ENCODE results near the gene PC.
"Not testable (repeated sequence)": the region's sequence is repeated elsewhere in the genome, so short reads cannot be mapped to it uniquely, and the experiment has no call there.

Gene PC, protein sequence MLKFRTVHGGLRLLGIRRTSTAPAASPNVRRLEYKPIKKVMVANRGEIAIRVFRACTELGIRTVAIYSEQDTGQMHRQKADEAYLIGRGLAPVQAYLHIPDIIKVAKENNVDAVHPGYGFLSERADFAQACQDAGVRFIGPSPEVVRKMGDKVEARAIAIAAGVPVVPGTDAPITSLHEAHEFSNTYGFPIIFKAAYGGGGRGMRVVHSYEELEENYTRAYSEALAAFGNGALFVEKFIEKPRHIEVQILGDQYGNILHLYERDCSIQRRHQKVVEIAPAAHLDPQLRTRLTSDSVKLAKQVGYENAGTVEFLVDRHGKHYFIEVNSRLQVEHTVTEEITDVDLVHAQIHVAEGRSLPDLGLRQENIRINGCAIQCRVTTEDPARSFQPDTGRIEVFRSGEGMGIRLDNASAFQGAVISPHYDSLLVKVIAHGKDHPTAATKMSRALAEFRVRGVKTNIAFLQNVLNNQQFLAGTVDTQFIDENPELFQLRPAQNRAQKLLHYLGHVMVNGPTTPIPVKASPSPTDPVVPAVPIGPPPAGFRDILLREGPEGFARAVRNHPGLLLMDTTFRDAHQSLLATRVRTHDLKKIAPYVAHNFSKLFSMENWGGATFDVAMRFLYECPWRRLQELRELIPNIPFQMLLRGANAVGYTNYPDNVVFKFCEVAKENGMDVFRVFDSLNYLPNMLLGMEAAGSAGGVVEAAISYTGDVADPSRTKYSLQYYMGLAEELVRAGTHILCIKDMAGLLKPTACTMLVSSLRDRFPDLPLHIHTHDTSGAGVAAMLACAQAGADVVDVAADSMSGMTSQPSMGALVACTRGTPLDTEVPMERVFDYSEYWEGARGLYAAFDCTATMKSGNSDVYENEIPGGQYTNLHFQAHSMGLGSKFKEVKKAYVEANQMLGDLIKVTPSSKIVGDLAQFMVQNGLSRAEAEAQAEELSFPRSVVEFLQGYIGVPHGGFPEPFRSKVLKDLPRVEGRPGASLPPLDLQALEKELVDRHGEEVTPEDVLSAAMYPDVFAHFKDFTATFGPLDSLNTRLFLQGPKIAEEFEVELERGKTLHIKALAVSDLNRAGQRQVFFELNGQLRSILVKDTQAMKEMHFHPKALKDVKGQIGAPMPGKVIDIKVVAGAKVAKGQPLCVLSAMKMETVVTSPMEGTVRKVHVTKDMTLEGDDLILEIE

DNA sequence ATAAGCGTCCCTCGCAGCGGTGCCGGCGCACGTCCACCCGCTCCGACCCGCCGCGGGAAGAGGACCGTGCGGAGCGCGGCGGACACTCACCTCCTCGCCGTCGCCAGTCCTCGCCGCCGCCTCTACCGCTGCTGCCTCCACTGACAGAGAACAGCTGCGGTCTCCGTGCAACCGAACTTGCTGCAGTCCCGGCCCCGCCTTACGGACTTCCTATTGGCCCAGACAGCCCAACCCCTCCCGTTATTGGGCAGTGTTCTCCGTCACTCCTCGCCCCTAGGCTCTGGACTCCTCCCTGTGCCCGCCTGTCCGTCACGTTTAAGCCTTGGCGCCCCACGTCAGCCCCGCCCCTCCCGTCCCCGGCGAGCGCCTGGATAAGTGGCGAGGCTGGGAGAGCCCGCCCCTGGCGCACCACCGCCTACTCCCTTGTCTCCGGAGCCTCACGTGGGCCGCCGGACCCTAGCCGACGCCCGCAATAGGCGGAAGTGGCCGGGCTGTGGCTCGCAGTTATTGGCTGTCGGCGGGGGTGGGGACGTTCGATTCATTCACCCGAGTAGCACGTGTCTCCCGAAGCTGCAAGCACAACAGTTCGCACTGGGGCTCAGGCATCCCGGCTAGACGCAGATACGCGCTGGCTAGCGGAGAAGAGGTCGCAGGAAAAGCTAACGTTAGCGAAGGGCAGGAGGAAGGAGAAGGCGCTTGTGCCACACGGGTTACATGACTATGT lies at the start of gene PC:
Gene PC, minus strand, starts transcription at position 152 of the 724 bp plus-strand sequence. CDS start 86,224 bp downstream, outside the sequence.
- peak within 1 kb of the TSS; percentile 48 for H3K4me3 ChIP-seq (ENCODE audit: low read depth, low read length)
- TF ChIP-seq, protein P1, sequence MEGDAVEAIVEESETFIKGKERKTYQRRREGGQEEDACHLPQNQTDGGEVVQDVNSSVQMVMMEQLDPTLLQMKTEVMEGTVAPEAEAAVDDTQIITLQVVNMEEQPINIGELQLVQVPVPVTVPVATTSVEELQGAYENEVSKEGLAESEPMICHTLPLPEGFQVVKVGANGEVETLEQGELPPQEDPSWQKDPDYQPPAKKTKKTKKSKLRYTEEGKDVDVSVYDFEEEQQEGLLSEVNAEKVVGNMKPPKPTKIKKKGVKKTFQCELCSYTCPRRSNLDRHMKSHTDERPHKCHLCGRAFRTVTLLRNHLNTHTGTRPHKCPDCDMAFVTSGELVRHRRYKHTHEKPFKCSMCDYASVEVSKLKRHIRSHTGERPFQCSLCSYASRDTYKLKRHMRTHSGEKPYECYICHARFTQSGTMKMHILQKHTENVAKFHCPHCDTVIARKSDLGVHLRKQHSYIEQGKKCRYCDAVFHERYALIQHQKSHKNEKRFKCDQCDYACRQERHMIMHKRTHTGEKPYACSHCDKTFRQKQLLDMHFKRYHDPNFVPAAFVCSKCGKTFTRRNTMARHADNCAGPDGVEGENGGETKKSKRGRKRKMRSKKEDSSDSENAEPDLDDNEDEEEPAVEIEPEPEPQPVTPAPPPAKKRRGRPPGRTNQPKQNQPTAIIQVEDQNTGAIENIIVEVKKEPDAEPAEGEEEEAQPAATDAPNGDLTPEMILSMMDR (IDR thresholded peaks at IDR 0.05; ENCODE audit: low read depth, low read length): no peak
- in situ Hi-C loops (cut with HindIII; ENCODE audit: low sequenced_read_pairs): no loop called here
- DNase-seq (ENCODE audit: low read depth, low spot score): peak; percentile 100

DNA sequence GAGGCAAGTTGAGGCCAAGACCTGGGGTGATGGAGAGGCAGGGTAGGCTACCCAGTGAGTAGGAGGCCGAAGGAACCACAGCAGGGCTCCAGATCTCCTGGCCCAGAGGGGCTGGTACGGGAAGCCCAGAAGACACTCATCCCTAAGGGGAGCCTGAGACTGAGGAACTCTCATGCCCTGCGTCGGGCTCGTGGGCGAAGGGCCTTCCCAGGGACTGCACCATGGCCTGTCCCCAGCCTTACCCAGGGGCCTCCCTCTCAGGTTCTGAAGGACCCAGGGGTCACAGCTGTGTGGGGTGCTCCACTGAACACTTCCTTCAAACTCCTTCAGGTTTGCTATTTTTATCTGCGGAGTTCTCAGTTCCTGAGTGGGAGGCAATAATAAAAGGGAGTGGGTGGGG lies 48.9 kb upstream of the PC start:
- in situ Hi-C loops (cut with HindIII; ENCODE audit: low sequenced_read_pairs): no loop called here
- TF ChIP-seq, protein P1 (IDR thresholded peaks at IDR 0.05; ENCODE audit: low read depth, low read length): no peak

DNA sequence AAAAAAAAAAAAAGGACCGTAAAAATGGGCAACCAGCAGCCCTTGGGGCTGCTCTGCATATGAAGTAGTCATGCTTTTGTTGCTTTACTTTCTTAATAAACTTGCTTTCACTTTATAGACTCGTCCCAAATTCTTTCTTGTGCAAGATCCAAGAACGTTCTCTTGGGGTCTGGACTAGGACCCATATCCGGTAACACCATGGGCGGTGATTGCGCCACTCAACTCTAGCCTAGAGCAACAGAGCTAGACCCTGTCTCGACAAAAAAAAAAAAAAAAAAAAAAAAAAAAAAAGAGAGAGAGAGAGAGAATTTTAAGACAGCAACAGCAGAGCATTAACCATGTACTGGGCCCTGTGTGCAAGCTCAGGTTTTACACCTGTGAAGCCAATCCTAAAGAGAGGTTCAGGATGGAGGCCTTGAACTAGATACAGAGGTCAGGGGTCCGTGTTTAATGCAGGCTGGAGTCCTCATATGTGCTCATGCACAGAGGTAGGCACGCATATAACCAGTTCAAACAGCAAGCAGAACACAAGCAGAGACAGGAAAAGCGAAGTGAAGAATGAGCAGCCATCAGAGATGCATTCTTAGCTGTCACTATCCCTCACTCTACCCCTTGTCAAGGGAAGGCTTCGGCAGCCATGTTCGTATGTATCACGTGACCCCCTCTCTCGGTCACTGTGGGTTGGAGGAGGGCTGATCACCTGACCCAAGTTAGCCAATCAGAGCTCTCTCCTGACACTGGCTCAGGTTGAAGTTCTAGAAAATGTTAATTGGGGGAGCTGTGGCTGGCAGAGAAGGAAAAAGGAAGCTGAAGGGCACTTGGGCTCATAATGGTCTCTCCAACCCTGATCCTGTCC lies 48.1 kb upstream of the PC start:
- TF ChIP-seq, protein P1 (IDR thresholded peaks at IDR 0.05; ENCODE audit: low read depth, low read length): no peak
- in situ Hi-C loops (cut with HindIII; ENCODE audit: low sequenced_read_pairs): no loop called here
- no peak overlapping the region for H3K4me3 ChIP-seq (ENCODE audit: low read depth, low read length)
- DNase-seq (ENCODE audit: low read depth, low spot score): no peak

More for the DNA sequence above, 48.9 kb upstream of the PC start:
- no peak for DNase-seq (ENCODE audit: low read depth, low spot score)
- H3K4me3 ChIP-seq (ENCODE audit: low read depth, low read length): no peak overlapping the region

DNA sequence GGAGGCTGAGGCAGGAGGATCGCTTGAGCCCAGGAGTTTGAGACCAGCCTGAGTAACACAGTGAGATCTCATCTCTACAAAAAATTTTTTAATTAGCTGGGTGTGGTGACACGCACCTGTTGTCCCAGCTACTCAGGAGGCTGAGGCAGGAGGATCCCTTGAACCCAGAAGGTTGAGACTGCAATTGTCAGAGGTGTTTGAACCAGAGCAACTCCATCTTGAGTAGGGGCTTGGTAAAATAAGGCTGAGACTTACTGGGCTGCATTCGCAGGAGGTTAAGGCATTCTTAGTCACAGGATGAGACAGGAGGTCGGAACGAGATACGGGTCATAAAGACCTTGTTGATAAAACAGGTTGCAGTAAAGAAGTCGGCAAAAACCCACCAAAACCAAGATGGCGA lies 47.0 kb upstream of the PC start:
- in situ Hi-C loops (cut with HindIII; ENCODE audit: low sequenced_read_pairs); DNase-seq (ENCODE audit: low read depth, low spot score); H3K4me3 ChIP-seq (ENCODE audit: low read depth, low read length): not testable (repeated sequence)

DNA sequence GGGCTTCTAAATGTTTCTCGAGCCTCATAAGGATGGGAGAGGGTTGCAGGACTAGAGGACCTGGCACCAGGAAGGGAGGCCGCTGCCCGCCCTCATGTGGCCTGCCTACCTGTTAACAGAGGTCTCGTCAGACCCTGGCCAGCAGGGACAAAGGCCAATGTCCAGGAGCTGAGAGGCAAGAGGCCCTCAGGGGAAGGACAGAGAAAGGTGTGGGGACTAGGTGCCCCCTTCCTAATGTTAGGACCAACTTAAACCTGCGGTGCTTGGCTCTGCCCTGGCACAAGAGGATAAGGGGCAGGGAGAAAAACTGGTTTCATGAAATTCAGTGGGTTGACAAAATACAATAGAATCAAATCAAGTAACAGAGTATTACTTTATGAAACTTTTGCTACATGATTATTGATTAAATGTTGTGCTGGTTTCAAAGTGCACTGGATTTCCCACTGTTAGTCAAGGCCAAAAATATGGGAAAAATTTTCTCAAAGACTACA lies 44.8 kb upstream of the PC start:
- DNase-seq (ENCODE audit: low read depth, low spot score): no peak
- no peak overlapping the region for H3K4me3 ChIP-seq (ENCODE audit: low read depth, low read length)
- in situ Hi-C loops (cut with HindIII; ENCODE audit: low sequenced_read_pairs): no loop called here
- TF ChIP-seq, protein P1 (IDR thresholded peaks at IDR 0.05; ENCODE audit: low read depth, low read length): no peak
